ENCODE data around the gene GATAD2B.

Gene GATAD2B

DNA sequence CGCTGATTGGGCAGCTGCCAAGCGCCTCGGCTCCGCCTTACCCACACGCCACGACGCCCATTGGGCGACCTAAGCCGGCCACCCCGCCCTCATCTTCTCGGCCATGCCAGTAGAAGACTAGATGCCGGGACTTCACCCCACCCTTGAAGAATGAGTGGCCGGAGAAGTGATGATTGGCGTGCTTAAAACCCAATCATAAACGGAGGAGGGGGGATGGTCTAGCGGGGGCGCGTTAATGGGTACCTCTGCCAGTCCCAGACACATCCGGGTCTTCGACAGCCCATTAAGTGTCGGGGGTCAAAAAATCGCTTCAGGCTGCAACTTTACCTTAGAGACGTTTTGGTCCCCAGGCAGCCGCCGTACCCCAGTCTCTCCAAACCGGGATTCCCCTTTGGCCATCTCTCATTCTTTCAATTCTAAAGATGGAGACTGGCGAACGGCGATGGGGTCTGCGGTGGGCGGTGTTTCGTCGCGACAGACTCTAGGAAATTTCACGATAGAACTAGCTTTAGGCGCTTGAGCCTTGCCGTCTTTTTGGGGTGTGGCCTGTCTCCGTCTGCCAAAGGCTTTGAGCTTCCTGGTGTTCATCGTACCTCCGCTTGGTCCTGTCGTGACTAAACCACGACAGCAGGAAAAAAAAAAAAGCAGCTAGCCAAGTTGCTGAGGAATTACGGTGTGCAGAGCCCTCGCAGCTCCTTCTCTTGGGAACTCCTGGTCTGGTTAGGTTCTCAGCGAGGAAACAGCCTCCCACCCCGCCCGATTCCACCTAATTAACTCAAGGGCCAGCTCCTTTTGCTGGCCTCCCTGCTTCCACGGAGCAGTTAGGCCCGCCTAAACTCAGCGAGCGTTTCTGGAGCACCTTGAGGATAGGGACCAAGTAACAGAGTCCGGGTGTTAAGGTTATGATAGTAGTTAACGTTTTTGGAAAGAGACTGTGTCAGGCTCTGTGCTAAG is at the start of gene GATAD2B:
TSS of gene GATAD2B (minus strand) at position 1 of the 954 bp plus-strand sequence. CDS start 94,625 bp downstream, outside the sequence.
- DNase-seq (ENCODE audit: insufficient read length, low spot score): peak; percentile 93
- FAIRE-seq: peak; percentile 91

- FAIRE-seq (no peak), DNase-seq (ENCODE audit: insufficient read length, low spot score) (no peak)
Measured at GRCh38 chr1:153970346-153970745, 47.6 kb upstream of the GATAD2B start.

DNA sequence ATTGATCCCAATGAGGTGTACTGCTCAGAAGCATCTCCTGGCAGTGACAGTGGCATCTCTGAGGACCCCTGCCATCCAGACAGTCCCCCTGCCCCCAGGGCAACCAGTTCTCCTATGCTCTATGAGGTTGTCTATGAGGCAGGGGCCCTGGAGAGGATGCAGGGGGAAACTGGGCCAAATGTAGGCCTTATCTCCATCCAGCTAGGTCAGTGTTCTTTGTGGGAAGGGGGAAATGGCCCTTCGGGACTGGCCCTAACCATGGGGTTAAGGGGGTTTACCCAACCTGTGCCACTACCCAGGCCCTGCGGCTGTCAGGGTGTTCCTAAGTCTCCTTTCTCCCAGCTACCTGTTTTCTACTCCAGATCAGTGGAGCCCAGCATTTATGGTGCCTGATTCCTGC is 46.2 kb upstream of the GATAD2B start:
- FAIRE-seq (no peak), DNase-seq (ENCODE audit: insufficient read length, low spot score) (no peak)

- DNase-seq (ENCODE audit: insufficient read length, low spot score) (no peak), FAIRE-seq (no peak)
Measured at GRCh38 chr1:153968408-153968807, 45.6 kb upstream of the GATAD2B start.

GRCh38 chr1:153968000-153968363 is 45.2 kb upstream of the GATAD2B start:
- DNase-seq (ENCODE audit: insufficient read length, low spot score): no peak
- no peak for FAIRE-seq

GRCh38 chr1:153967107-153967999 is 44.6 kb upstream of the GATAD2B start, which contains the start of gene CREB3L4:
Gene CREB3L4 (plus strand): TSS chr1:153967902. CDS start chr1:153968526, 624 bp downstream.
- FAIRE-seq (peak; percentile 95), DNase-seq (ENCODE audit: insufficient read length, low spot score) (peak; percentile 72)

GRCh38 chr1:153963850-153964331 is 41.1 kb upstream of the GATAD2B start:
- DNase-seq (ENCODE audit: insufficient read length, low spot score) (no peak), FAIRE-seq (no peak)

DNA sequence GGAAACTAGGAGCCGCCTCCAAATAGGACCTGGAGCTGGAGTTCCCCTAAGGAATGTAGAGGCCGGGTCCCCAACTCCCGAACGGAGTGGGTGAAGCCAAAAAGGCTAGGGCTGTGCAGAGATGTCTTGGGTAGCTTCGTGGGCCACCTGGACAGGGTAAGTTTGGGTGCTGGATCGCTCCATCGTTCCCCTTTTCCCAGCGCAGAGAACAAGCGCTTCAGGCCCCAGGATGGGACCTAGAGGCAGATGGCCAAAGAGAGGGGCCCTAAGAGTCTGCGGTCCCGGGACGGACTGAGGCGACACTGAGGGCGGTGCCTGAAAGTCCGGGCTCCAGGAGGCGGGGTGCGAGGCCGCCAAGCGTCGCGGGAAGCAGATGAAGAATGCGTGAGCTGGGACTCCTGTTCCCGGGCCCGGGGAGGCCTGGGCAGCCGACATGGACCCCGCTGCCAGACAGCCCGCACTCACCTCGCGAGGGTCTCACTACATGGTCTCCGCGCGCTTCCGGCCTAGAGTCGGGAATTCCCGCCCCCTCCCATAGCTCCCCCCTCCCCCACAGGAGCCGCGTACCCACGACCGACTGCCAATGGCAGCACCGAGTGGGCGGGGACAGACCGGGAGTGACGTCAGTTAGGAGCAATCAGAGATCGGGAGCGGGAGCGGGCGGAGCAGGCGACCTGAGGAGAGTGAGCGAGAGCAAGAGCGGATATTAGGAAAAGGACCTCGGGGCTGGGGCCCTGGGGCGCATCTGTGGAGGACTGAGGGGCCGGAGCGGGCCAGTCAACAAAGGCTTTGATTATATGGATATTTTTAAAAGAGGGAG is 40.5 kb upstream of the GATAD2B start, which contains the start of gene SLC39A1:
TSS of gene SLC39A1 (minus strand) at position 508 of the 820 bp plus-strand sequence. CDS start 822 bp downstream, outside the sequence.
- peak; percentile 96 for FAIRE-seq
- peak; percentile 76 for DNase-seq (ENCODE audit: insufficient read length, low spot score)

GRCh38 chr1:153962088-153963029 is 39.6 kb upstream of the GATAD2B start:
- no peak for FAIRE-seq
- no peak for DNase-seq (ENCODE audit: insufficient read length, low spot score)

DNA sequence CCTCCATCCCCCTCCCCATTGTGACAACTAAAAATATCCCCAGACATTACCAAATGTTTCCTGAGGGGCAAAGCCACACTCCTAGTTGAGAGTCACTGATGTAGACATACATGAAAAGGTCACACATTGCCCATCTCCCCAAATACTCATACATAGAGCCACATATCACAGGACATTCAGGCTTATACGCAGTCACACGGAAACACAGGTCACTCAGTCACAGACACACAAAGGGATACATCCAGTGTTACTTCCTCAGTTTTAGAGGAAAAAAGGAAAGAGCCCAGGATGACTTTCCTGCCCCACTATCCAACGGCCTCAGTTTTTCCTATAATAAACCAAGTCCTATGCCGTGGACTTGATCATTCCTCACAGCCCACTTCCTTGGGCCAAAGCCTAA is 38.6 kb upstream of the GATAD2B start:
- DNase-seq (ENCODE audit: insufficient read length, low spot score) (no peak), FAIRE-seq (no peak)

DNA sequence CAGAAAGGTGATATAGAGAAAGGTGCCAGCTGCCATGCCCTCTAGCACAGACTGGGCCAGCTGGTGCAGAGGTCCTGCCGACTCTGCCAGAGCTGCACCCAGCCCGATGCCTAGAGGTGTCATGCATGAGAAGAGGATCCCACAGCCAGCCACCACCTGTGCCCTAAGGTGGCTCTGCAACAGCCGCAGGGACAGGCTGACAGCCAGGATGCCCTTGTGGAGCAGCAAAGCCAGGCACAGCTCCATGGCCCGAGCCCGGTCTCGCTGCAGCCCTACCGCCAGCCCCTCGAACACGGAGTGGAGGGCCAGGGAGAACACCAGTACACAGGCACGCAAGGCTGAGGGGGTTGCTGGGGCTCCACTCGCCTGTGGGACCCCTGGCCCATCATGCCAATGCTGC is 37.4 kb upstream of the GATAD2B start:
- DNase-seq (ENCODE audit: insufficient read length, low spot score): no peak
- FAIRE-seq: no peak

DNA sequence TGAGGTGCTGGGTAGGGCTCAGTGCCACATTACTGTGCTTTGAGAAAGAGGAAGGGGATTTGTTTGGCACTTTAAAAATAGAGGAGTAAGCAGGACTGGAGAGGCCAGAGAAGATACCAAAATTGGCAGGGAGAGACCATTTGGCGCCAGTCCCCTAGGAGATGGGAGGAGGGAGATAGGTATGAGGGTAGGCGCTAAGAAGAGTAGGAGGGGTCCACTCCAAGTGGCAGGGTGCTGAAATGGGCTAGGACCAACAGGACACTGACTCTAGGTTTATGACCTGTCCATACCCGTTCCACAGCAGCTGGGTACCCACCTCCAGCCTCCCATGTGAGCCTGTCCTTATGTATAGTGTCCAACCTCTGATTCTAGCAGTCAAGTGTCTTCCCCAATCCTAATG is 36.7 kb upstream of the GATAD2B start:
- no peak for FAIRE-seq
- DNase-seq (ENCODE audit: insufficient read length, low spot score): no peak

GRCh38 chr1:153958961-153959260 is 36.1 kb upstream of the GATAD2B start:
- FAIRE-seq (no peak), DNase-seq (ENCODE audit: insufficient read length, low spot score) (no peak)

- DNase-seq (ENCODE audit: insufficient read length, low spot score) (peak; percentile 91), FAIRE-seq (peak; percentile 98)
Measured at GRCh38 chr1:153958111-153958960, 35.6 kb upstream of the GATAD2B start, which contains the start of gene CRTC2. Gene CRTC2 (minus strand): TSS chr1:153958612. CDS start chr1:153958497, 115 bp downstream.

DNA sequence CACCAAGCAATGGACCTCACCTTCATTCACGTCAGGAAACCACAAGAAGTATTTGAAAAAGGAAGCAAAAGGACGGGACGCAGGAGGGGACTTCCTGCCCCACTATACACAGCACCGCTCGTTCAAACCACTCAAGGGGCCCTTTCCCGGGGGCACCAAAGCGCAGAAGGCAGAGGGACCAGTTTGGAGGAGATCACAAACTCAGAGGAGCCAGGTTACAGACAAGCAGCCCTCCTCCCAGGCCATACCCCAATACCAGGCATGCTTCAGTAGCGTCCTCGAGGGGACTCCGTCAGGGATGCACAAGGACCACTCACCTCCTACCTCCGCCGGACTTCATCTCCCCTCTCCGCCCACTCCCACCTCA is 35.0 kb upstream of the GATAD2B start:
- no peak for DNase-seq (ENCODE audit: insufficient read length, low spot score)

DNA sequence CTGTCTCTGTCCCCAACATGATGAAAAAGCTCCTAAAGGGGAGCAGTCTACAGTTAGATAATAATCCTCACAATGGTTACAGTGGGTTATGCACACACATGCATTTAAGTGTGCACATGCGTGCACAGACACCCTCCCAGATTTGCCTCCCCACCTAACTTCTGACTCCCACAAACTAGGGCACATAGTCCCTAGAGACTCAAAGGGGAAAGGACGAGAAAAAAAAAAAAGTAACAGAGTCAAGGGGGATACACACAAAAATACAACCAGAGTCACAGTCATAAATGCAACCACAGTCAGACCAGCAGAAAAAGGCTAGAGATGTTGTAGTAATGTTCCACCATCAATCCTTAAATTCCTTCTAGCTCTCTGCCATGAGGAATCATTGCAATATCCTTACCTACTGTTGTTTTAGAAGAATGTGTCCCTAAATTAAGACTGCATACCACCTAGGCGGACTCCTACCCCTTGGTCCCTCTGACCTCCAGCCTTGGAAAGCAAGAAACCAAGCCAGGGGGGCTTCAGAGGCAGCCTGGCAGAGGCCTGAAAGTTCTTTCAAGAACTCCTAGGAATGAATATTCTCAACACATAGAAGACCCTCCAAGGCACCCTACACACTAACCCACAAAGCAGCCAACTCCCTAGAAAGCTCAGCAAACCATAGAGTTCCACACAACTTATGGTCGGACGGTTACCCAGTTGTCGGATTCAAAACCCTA is 34.4 kb upstream of the GATAD2B start:
- no peak for FAIRE-seq
- no peak for DNase-seq (ENCODE audit: insufficient read length, low spot score)

More for the DNA sequence above, 35.0 kb upstream of the GATAD2B start:
- no peak for FAIRE-seq

DNA sequence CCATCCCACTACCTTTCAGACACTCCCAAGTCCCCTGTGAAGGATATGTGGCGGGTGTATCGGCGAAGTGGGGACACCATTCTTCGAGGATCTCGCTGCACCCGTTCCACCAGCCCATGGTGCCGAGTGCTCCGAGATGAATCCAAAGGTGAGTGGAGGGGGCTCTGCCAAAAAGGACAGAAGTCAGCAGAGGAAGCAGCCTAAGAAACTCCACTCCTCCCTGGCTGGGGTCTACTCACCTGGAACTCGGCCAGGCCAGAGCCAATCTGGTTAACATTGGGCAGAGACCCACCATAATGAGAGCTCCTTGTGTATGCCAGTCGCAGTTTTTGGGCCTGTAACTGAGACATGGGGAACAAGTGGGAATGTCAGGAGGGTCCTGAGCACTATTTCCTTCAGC is 32.1 kb upstream of the GATAD2B start:
- no peak for FAIRE-seq
- DNase-seq (ENCODE audit: insufficient read length, low spot score): no peak

Data from GM19239 (cell line).